Stimulated activated CD4-positive, alpha-beta T cell treated with anti-CD3 and anti-CD28 coated beads, TNF-alpha, amount 100 ng/mL, for 48 hours (primary cell): ENCODE results near the gene BPIFB6.

ENCODE experiments used
- DNase-seq, 3 donors: peaks; one replicate each; pipeline ENCODE4 v3.0.0-alpha.2; 2020; ENCODE audit warnings: low read depth in 3 of 3

BPIFB6 gene

GRCh38 chr20:33062825-33063149 is 31.3 kb downstream of the BPIFB6 start:
- DNase-seq: no peak

- DNase-seq: no peak
These were observed 31.8 kb downstream of the BPIFB6 start for GRCh38 chr20:33063271-33063670.

- no peak for DNase-seq
These were observed 33.3 kb downstream of the BPIFB6 start for GRCh38 chr20:33064572-33065287.

GRCh38 chr20:33065785-33066184 is 34.3 kb downstream of the BPIFB6 start:
- no peak for DNase-seq

- DNase-seq: no peak
These were observed 36.4 kb downstream of the BPIFB6 start for GRCh38 chr20:33067806-33068205.

GRCh38 chr20:33068251-33068939 is 36.9 kb downstream of the BPIFB6 start:
- DNase-seq: no peak

- no peak for DNase-seq
These were observed 38.2 kb downstream of the BPIFB6 start for GRCh38 chr20:33069673-33070072.

GRCh38 chr20:33070111-33071053 is 38.9 kb downstream of the BPIFB6 start:
- DNase-seq: no peak

- no peak for DNase-seq
These were observed 39.8 kb downstream of the BPIFB6 start for GRCh38 chr20:33071198-33071597.

- DNase-seq: no peak
These were observed 40.9 kb downstream of the BPIFB6 start for GRCh38 chr20:33072362-33072761.

- no peak for DNase-seq
These were observed 41.4 kb downstream of the BPIFB6 start for GRCh38 chr20:33072813-33073212.

GRCh38 chr20:33074675-33075074 is 43.2 kb downstream of the BPIFB6 start:
- DNase-seq: no peak

- DNase-seq: no peak
These were observed 43.8 kb downstream of the BPIFB6 start for GRCh38 chr20:33075281-33075680.

GRCh38 chr20:33076662-33077372 is 45.4 kb downstream of the BPIFB6 start:
- DNase-seq: no peak

- no peak for DNase-seq
These were observed 47.8 kb downstream of the BPIFB6 start, which contains the start of gene BPIFB4 for GRCh38 chr20:33079259-33079658. Gene BPIFB4 (plus strand): TSS chr20:33079643. CDS start chr20:33081527, 1,884 bp downstream.

- DNase-seq: no peak
These were observed 50.1 kb downstream of the BPIFB6 start for GRCh38 chr20:33081411-33082154.

GRCh38 chr20:33082546-33082945 is 51.1 kb downstream of the BPIFB6 start:
- DNase-seq: no peak

- no peak for DNase-seq
These were observed 52.3 kb downstream of the BPIFB6 start for GRCh38 chr20:33083544-33084340.

GRCh38 chr20:33084722-33085121 is 53.3 kb downstream of the BPIFB6 start:
- no peak for DNase-seq

GRCh38 chr20:33086052-33086722 is 54.7 kb downstream of the BPIFB6 start:
- DNase-seq: no peak
